ENCODE measurements around the gene MTRR. TPM values are rescaled to one million over a fixed set of nuclear protein-coding genes. Genes with fewer than 3 reads are reported as not detected.

MTRR gene
- total RNA-seq, 2 experiments from 2014 or later = 51.9 to 72.6 TPM

DNA sequence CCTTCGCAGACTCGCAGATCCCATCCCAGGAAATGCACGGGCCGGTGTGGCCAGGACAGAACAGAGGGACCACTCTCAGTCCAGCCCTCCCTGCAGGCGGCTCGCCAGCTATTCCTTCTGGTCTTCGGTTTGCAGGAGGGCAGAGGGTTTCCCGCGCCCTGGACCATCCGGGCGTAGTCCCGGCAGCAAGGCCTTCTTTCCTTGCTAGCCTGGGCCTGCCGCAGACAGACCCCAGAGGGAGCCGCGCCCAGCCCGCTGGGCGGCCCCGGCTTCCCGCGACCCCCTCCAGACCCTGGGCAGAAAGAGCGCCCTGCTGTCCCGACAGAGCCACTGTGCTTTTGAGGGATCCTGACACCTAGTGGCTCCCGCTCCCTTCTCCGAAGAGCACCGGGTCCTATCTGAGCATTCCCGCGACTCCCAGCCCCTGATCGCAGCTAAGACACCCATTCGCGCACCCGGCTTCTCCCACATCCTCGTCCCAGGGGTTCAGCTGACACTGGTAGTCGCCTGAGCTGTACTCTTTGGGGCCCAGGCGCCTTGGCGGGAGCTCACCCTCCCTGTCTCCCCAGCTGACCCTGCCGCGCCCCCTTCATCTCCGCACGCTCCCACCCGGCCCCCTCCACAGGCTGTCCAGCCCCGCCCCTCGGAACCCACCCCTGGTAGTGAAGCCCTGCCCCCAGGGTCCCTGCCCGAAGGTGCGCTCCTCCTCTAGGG, 19.1 kb upstream of the MTRR start:
- H2AFZ ChIP-seq (ENCODE audit: low read length) = no peak overlapping the region
- TF ChIP-seq, protein P1, sequence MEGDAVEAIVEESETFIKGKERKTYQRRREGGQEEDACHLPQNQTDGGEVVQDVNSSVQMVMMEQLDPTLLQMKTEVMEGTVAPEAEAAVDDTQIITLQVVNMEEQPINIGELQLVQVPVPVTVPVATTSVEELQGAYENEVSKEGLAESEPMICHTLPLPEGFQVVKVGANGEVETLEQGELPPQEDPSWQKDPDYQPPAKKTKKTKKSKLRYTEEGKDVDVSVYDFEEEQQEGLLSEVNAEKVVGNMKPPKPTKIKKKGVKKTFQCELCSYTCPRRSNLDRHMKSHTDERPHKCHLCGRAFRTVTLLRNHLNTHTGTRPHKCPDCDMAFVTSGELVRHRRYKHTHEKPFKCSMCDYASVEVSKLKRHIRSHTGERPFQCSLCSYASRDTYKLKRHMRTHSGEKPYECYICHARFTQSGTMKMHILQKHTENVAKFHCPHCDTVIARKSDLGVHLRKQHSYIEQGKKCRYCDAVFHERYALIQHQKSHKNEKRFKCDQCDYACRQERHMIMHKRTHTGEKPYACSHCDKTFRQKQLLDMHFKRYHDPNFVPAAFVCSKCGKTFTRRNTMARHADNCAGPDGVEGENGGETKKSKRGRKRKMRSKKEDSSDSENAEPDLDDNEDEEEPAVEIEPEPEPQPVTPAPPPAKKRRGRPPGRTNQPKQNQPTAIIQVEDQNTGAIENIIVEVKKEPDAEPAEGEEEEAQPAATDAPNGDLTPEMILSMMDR (conservative IDR thresholded peaks at IDR 0.05; ENCODE audit: low read length) = no peak
- no peak for TF ChIP-seq EZH2phosphoT487 (IDR thresholded peaks at IDR 0.05; ENCODE audit: borderline replicate concordance, low read depth, low read length)
- H3K4me1 ChIP-seq (ENCODE audit: insufficient read depth, low read length, poor library complexity, severe bottlenecking) = no peaks in the 10 kb centered on the region
- intact Hi-C loops (cut with micrococcal nuclease; ENCODE audit: unreplicated experiment) = no loop called here
- BruUV-seq (replicated peaks) = no TSS peak
- no peak overlapping the region for H3K4me3 ChIP-seq (ENCODE audit: low read depth, low read length, poor library complexity, severe bottlenecking)
- POLR2A ChIA-PET = interaction anchor here (0.7 kb wide), 1 partner anchor 13 kb away, joined by 5 read pairs; no protein-coding TSS in a partner anchor
- H4K20me1 ChIP-seq (ENCODE audit: insufficient read depth, low read length) = no peaks in the 10 kb centered on the region
- no peaks in the 10 kb centered on the region for H3K79me2 ChIP-seq (ENCODE audit: insufficient read depth, low read depth, low read length)
- no peaks in the 10 kb centered on the region for H3K9me3 ChIP-seq (ENCODE audit: low read length)
- no peak overlapping the region for H3K4me2 ChIP-seq (ENCODE audit: low read length)
- H3K36me3 ChIP-seq (ENCODE audit: insufficient read depth, low read length) = no peaks in the 10 kb centered on the region
- CTCF ChIA-PET (ENCODE audit: unreplicated experiment) = no interaction called here
- no peak overlapping the region for H3K27ac ChIP-seq (ENCODE audit: low read depth, low read length, poor library complexity, severe bottlenecking)
- DNase-seq (ENCODE audit: low spot score) = no peak
- no peaks in the 10 kb centered on the region for H3K9me2 ChIP-seq (ENCODE audit: insufficient read depth, low read length)

- no peaks in the 10 kb centered on the region for H3K79me2 ChIP-seq (ENCODE audit: insufficient read depth, low read depth, low read length)
- POLR2A ChIA-PET = interaction anchor here (0.7 kb wide), 1 partner anchor 13 kb away, joined by 5 read pairs; no protein-coding TSS in a partner anchor
- no peaks in the 10 kb centered on the region for H3K9me2 ChIP-seq (ENCODE audit: insufficient read depth, low read length)
- intact Hi-C loops (cut with micrococcal nuclease; ENCODE audit: unreplicated experiment) = no loop called here
- no peak within 1 kb of the TSS for H2AFZ ChIP-seq (ENCODE audit: low read length)
- CTCF ChIA-PET (ENCODE audit: unreplicated experiment) = no interaction called here
- BruUV-seq (replicated peaks) = no TSS peak
- no peaks in the 10 kb centered on the region for H4K20me1 ChIP-seq (ENCODE audit: insufficient read depth, low read length)
- H3K4me3 ChIP-seq (ENCODE audit: low read depth, low read length, poor library complexity, severe bottlenecking) = no peak within 1 kb of the TSS
- no peak within 1 kb of the TSS for H3K4me2 ChIP-seq (ENCODE audit: low read length)
- DNase-seq (ENCODE audit: low spot score) = no peak
- H3K36me3 ChIP-seq (ENCODE audit: insufficient read depth, low read length) = no peaks in the 10 kb centered on the region
- no peaks in the 10 kb centered on the region for H3K4me1 ChIP-seq (ENCODE audit: insufficient read depth, low read length, poor library complexity, severe bottlenecking)
- H3K9me3 ChIP-seq (ENCODE audit: low read length) = no peaks in the 10 kb centered on the region
- no peak within 1 kb of the TSS for H3K27ac ChIP-seq (ENCODE audit: low read depth, low read length, poor library complexity, severe bottlenecking)
- TF ChIP-seq EZH2phosphoT487 (IDR thresholded peaks at IDR 0.05; ENCODE audit: borderline replicate concordance, low read depth, low read length) = no peak
- TF ChIP-seq, protein P1 (conservative IDR thresholded peaks at IDR 0.05; ENCODE audit: low read length) = no peak
Measured at GRCh38 chr5:7850395-7851239, 18.3 kb upstream of the MTRR start, which contains the start of gene CFAP90. Gene CFAP90 (minus strand): TSS chr5:7851133. CDS start chr5:7851021, 112 bp downstream.
